GM23338 (cell line): ENCODE measurements around the gene TCERG1L. TPM values are rescaled to one million over a fixed set of nuclear protein-coding genes. Genes with fewer than 3 reads are reported as not detected.

Experiments
- ATAC-seq: fragments of 200-7000 bp; cut with Tn5 transposase; 3 replicates; pipeline ENCODE4 v1.9.1; 2020
- DNase-seq: peaks from one replicate; pipeline ENCODE4 v3.0.0-alpha.2; 2015; ENCODE audit warnings: low spot score
- H2AFZ ChIP-seq: fragments of 200-600 bp; sonication (generic); 2 replicates; pipeline ENCODE4 v1.8.0; 2016; ENCODE audit warnings: antibody characterized with exemption, mild to moderate bottlenecking, moderate library complexity
- H3F3A ChIP-seq: fragments of 200-600 bp; sonication (generic); replicated peaks from 2 replicates; pipeline ENCODE4 v1.8.0; 2017; ENCODE audit warnings: antibody characterized with exemption, mixed run types, low read depth
- H3K27ac ChIP-seq: fragments of 200-600 bp; sonication (generic); 2 replicates; pipeline ENCODE4 v1.6.1; 2016; ENCODE audit warnings: low read depth
- H3K27me3 ChIP-seq: fragments of 200-600 bp; sonication (generic); 2 replicates; pipeline ENCODE4 v1.8.0; 2016; ENCODE audit warnings: mild to moderate bottlenecking, mixed run types, moderate library complexity; ENCODE audit not compliant: insufficient read depth
- H3K36me3 ChIP-seq: fragments of 200-600 bp; sonication (generic); 2 replicates; pipeline ENCODE4 v1.8.0; 2016; ENCODE audit warnings: mild to moderate bottlenecking; ENCODE audit not compliant: insufficient read depth
- H3K4me1 ChIP-seq: fragments of 200-600 bp; sonication (generic); 2 replicates; pipeline ENCODE4 v1.8.0; 2016; ENCODE audit warnings: mild to moderate bottlenecking, moderate library complexity; ENCODE audit not compliant: insufficient read depth
- H3K4me2 ChIP-seq: fragments of 200-600 bp; sonication (generic); 2 replicates; pipeline ENCODE4 v1.7.1; 2017; ENCODE audit warnings: mixed run types
- H3K4me3 ChIP-seq: fragments of 200-600 bp; sonication (generic); 2 replicates; pipeline ENCODE4 v1.6.1; 2016; ENCODE audit warnings: mixed run types
- H3K79me2 ChIP-seq: fragments of 200-600 bp; sonication (generic); replicated peaks from 2 replicates; pipeline ENCODE4 v1.8.0; 2017; ENCODE audit warnings: mild to moderate bottlenecking; ENCODE audit not compliant: insufficient read depth
- H3K9me2 ChIP-seq: fragments of 200-600 bp; sonication (generic); 2 replicates; pipeline ENCODE4 v1.8.0; 2017; ENCODE audit not compliant: insufficient read depth
- H4K20me1 ChIP-seq: fragments of 200-600 bp; sonication (generic); replicated peaks from 2 replicates; pipeline ENCODE4 v1.8.0; 2017; ENCODE audit warnings: mild to moderate bottlenecking; ENCODE audit not compliant: insufficient read depth
- H3K27ac Mint-ChIP-seq: 2 replicates; pipeline ENCODE4 v1.8.0; 2020; ENCODE audit warnings: inconsistent platforms, mild to moderate bottlenecking, moderate library complexity, mixed read lengths
- H3K27me3 Mint-ChIP-seq: 3 replicates; pipeline ENCODE4 v1.8.0; 2022; ENCODE audit warnings: low read depth, mild to moderate bottlenecking, moderate library complexity, mixed read lengths, inconsistent platforms; ENCODE audit not compliant: insufficient read depth, poor library complexity
- H3K36me3 Mint-ChIP-seq: 3 replicates; pipeline ENCODE4 v1.8.0; 2021; ENCODE audit warnings: low read depth, mild to moderate bottlenecking, inconsistent platforms, moderate library complexity, mixed read lengths
- H3K4me1 Mint-ChIP-seq: 3 replicates; pipeline ENCODE4 v1.8.0; 2020; ENCODE audit warnings: mild to moderate bottlenecking, inconsistent platforms, mixed read lengths
- H3K4me3 Mint-ChIP-seq: 3 replicates; pipeline ENCODE4 v1.8.0; 2021; ENCODE audit warnings: moderate library complexity, mild to moderate bottlenecking, inconsistent platforms, mixed read lengths
- H3K9me3 Mint-ChIP-seq: 3 replicates; pipeline ENCODE4 v1.8.0; 2020; ENCODE audit warnings: moderate library complexity, mild to moderate bottlenecking, inconsistent platforms, mixed read lengths
- CREB1 ChIP-seq: fragments of 250-450 bp; sonication (Bioruptor Pico); IDR thresholded peaks from 2 replicates; pipeline ENCODE4 v1.5.0; 2020; ENCODE audit warnings: low read depth, mild to moderate bottlenecking, moderate library complexity
- EZH2 ChIP-seq: fragments of 200-600 bp; sonication (generic); IDR thresholded peaks from one replicate; pipeline ENCODE4 v1.8.0; 2017; ENCODE audit warnings: antibody characterized with exemption, mild to moderate bottlenecking, low read depth; ENCODE audit not compliant: unreplicated experiment
- EZH2phosphoT487 ChIP-seq: fragments of 200-600 bp; sonication (generic); IDR thresholded peaks from one replicate; pipeline ENCODE4 v1.8.1; 2018; ENCODE audit warnings: antibody characterized with exemption; ENCODE audit not compliant: unreplicated experiment
- JUNB ChIP-seq: IDR thresholded peaks from one replicate; pipeline ENCODE4 v1.6.1; 2016; ENCODE audit warnings: antibody characterized with exemption; ENCODE audit not compliant: unreplicated experiment
- NANOG ChIP-seq: IDR thresholded peaks from 2 replicates; pipeline ENCODE4 v1.6.1; 2016; ENCODE audit warnings: antibody characterized with exemption, borderline replicate concordance
- POLR2AphosphoS5 ChIP-seq: IDR thresholded peaks from 2 replicates; pipeline ENCODE4 v1.6.1; 2016; ENCODE audit warnings: antibody characterized with exemption, low read depth
- STAT1 ChIP-seq: IDR thresholded peaks from one replicate; pipeline ENCODE4 v1.6.1; 2016; ENCODE audit warnings: antibody characterized with exemption; ENCODE audit not compliant: unreplicated experiment
- ZNF114 ChIP-seq: fragments of 250-450 bp; sonication (Bioruptor Pico); IDR thresholded peaks from 2 replicates; pipeline ENCODE4 v1.5.0; 2020; ENCODE audit warnings: mild to moderate bottlenecking, moderate library complexity
- ZNF331 ChIP-seq: fragments of 250-450 bp; sonication (Bioruptor Pico); IDR thresholded peaks from 2 replicates; pipeline ENCODE4 v1.5.0; 2020; ENCODE audit warnings: low read depth, mild to moderate bottlenecking, moderate library complexity
- polyA plus RNA-seq: library from polyadenylated mRNA; unstranded; fragments of >200 nt; fragmentation: Nextera tagmentation; extraction: Ambion mirVana; gene quantifications from 2 replicates; pipeline ENCODE4 v1.2.1, GENCODE V29; 2016
- total RNA-seq: library from RNA; depleted of rRNA; stranded (reverse); fragments of >200 nt; shearing (Covaris generic); gene quantifications from 2 replicates; pipeline ENCODE4 v1.2.3, GENCODE V29; 2014
- TF ChIP-seq, protein P1 (sequence below): fragments of 250-450 bp; sonication (Bioruptor Pico); IDR thresholded peaks from 2 replicates; pipeline ENCODE4 v1.5.0; 2020; ENCODE audit warnings: mild to moderate bottlenecking, moderate library complexity
- TF ChIP-seq, protein P2 (sequence below): IDR thresholded peaks from 2 replicates; pipeline ENCODE4 v1.6.1; 2016; ENCODE audit warnings: antibody characterized with exemption
- TF ChIP-seq, protein P3 (sequence below), 2 experiments: fragments of 200-600 bp in 1 of 2; sonication (generic) in 1 of 2; conservative IDR thresholded peaks; 2 replicates each; pipeline versions ENCODE4 v1.5.1 to v1.6.1; 2016 to 2017; ENCODE audit warnings: antibody characterized with exemption in 2 of 2, low read depth in 2 of 2, mild to moderate bottlenecking in 2 of 2, moderate library complexity in 1 of 2

TCERG1L gene
- total and polyA plus RNA-seq, 2 experiments from 2014 or later: 3.9 to 5.5 TPM

DNA sequence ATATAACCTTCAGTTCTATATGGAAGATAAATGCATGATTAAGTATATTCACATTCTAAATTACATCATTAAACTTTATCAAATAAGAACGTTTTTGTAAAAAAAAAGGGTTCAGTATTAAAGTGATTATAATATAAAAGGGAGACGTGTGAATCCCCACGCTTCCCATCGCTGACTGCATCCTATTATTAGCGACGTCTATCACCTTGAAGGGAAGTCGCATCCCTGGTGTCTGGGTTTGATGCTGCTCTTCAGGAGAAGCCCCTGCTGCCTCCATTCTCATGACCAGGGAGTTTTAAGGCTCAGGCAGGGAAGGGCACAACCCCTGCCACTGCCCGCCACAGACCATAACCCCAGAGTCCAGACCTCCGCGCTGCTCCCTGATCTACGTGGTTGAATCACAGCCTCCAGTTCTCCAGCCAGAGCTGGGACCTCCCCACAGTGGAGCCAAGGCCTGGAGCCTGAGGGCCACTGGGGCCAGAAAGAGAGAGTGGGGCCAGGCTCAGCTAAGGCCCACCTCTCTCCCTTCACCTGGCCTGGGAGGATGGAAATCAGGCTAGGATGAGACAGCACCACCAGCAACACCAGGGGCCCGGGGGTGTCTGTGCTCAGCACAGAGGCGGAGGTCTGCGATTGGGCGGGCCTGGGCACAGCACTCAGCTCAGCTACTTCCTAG lies 130.6 kb downstream of the TCERG1L start:
- no peak for DNase-seq
- no peak overlapping the region for H3K4me3 ChIP-seq
- no peak overlapping the region for H3K27ac Mint-ChIP-seq

DNA sequence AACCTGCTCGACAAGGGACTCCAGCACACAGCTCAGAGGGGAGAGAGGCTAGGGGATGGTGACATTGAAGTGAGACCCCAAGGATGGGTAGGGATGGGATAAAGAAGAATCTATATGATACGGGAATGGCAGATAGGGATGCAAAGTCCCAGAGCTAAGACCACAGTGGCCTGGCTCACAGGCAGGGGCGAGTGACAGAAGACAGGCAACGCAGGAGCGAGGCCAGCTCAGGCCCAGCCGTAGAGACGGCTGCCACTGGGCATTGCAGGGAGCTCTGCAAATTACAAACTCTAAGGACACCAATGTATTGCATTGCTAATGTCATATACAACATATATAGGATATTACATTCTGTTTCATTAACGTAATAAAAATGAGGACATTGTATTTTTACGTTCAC lies 131.4 kb downstream of the TCERG1L start:
- Histone ChIP-seq H3K4me2 (no peak overlapping the region), H3F3A (peaks cover 6% of the 10 kb centered on the region; the same call in 1 of the 2 replicates), H3K4me1 (no peaks in the 10 kb centered on the region), H3K27me3 (no peaks in the 10 kb centered on the region), H3K4me3 (no peak overlapping the region), H3K9me2 (no peaks in the 10 kb centered on the region), H3K27ac (no peak overlapping the region), H3K36me3 (no peaks in the 10 kb centered on the region), H4K20me1 (no peaks in the 10 kb centered on the region), H3K79me2 (no peaks in the 10 kb centered on the region), H2AFZ (no peak overlapping the region)
- DNase-seq (no peak), ATAC-seq (no peak)
- Mint-ChIP-seq H3K36me3 (peaks cover 15% of the 10 kb centered on the region), H3K27ac (no peak overlapping the region), H3K4me1 (no peaks in the 10 kb centered on the region; the same call in 2 of the 3 replicates), H3K27me3 (peaks cover 4% of the 10 kb centered on the region), H3K9me3 (peaks cover 33% of the 10 kb centered on the region), H3K4me3 (no peak overlapping the region)
- TF ChIP-seq ZNF331 (CRISPR knock-in tag): no peak
- TF ChIP-seq EZH2: no peak
- TF ChIP-seq, protein P1, sequence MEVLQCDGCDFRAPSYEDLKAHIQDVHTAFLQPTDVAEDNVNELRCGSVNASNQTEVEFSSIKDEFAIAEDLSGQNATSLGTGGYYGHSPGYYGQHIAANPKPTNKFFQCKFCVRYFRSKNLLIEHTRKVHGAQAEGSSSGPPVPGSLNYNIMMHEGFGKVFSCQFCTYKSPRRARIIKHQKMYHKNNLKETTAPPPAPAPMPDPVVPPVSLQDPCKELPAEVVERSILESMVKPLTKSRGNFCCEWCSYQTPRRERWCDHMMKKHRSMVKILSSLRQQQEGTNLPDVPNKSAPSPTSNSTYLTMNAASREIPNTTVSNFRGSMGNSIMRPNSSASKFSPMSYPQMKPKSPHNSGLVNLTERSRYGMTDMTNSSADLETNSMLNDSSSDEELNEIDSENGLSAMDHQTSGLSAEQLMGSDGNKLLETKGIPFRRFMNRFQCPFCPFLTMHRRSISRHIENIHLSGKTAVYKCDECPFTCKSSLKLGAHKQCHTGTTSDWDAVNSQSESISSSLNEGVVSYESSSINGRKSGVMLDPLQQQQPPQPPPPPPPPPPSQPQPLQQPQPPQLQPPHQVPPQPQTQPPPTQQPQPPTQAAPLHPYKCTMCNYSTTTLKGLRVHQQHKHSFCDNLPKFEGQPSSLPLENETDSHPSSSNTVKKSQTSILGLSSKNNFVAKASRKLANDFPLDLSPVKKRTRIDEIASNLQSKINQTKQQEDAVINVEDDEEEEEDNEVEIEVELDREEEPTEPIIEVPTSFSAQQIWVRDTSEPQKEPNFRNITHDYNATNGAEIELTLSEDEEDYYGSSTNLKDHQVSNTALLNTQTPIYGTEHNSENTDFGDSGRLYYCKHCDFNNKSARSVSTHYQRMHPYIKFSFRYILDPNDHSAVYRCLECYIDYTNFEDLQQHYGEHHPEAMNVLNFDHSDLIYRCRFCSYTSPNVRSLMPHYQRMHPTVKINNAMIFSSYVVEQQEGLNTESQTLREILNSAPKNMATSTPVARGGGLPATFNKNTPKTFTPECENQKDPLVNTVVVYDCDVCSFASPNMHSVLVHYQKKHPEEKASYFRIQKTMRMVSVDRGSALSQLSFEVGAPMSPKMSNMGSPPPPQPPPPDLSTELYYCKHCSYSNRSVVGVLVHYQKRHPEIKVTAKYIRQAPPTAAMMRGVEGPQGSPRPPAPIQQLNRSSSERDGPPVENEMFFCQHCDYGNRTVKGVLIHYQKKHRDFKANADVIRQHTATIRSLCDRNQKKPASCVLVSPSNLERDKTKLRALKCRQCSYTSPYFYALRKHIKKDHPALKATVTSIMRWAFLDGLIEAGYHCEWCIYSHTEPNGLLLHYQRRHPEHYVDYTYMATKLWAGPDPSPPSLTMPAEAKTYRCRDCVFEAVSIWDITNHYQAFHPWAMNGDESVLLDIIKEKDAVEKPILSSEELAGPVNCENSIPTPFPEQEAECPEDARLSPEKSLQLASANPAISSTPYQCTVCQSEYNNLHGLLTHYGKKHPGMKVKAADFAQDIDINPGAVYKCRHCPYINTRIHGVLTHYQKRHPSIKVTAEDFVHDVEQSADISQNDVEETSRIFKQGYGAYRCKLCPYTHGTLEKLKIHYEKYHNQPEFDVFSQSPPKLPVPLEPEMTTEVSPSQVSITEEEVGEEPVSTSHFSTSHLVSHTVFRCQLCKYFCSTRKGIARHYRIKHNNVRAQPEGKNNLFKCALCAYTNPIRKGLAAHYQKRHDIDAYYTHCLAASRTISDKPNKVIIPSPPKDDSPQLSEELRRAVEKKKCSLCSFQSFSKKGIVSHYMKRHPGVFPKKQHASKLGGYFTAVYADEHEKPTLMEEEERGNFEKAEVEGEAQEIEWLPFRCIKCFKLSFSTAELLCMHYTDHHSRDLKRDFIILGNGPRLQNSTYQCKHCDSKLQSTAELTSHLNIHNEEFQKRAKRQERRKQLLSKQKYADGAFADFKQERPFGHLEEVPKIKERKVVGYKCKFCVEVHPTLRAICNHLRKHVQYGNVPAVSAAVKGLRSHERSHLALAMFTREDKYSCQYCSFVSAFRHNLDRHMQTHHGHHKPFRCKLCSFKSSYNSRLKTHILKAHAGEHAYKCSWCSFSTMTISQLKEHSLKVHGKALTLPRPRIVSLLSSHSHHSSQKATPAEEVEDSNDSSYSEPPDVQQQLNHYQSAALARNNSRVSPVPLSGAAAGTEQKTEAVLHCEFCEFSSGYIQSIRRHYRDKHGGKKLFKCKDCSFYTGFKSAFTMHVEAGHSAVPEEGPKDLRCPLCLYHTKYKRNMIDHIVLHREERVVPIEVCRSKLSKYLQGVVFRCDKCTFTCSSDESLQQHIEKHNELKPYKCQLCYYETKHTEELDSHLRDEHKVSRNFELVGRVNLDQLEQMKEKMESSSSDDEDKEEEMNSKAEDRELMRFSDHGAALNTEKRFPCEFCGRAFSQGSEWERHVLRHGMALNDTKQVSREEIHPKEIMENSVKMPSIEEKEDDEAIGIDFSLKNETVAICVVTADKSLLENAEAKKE (CRISPR knock-in tag): no peak
- no peak for TF ChIP-seq POLR2AphosphoS5
- TF ChIP-seq STAT1: no peak
- no peak for TF ChIP-seq CREB1
- TF ChIP-seq NANOG: no peak
- TF ChIP-seq ZNF114: no peak
- no peak for TF ChIP-seq JUNB
- TF ChIP-seq, protein P2, sequence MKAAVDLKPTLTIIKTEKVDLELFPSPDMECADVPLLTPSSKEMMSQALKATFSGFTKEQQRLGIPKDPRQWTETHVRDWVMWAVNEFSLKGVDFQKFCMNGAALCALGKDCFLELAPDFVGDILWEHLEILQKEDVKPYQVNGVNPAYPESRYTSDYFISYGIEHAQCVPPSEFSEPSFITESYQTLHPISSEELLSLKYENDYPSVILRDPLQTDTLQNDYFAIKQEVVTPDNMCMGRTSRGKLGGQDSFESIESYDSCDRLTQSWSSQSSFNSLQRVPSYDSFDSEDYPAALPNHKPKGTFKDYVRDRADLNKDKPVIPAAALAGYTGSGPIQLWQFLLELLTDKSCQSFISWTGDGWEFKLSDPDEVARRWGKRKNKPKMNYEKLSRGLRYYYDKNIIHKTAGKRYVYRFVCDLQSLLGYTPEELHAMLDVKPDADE: no peak
- TF ChIP-seq, protein P3, sequence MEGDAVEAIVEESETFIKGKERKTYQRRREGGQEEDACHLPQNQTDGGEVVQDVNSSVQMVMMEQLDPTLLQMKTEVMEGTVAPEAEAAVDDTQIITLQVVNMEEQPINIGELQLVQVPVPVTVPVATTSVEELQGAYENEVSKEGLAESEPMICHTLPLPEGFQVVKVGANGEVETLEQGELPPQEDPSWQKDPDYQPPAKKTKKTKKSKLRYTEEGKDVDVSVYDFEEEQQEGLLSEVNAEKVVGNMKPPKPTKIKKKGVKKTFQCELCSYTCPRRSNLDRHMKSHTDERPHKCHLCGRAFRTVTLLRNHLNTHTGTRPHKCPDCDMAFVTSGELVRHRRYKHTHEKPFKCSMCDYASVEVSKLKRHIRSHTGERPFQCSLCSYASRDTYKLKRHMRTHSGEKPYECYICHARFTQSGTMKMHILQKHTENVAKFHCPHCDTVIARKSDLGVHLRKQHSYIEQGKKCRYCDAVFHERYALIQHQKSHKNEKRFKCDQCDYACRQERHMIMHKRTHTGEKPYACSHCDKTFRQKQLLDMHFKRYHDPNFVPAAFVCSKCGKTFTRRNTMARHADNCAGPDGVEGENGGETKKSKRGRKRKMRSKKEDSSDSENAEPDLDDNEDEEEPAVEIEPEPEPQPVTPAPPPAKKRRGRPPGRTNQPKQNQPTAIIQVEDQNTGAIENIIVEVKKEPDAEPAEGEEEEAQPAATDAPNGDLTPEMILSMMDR (conservative IDR thresholded peaks at IDR 0.05; ENCODE audit: low read depth in 2 of 2): no peak

More for the DNA sequence above, 130.6 kb downstream of the TCERG1L start:
- Histone ChIP-seq H3K27me3 (no peaks in the 10 kb centered on the region), H3K36me3 (no peaks in the 10 kb centered on the region), H4K20me1 (no peaks in the 10 kb centered on the region), H3K9me2 (no peaks in the 10 kb centered on the region), H3K4me1 (no peaks in the 10 kb centered on the region), H3F3A (peaks cover 6% of the 10 kb centered on the region; the same call in 1 of the 2 replicates), H2AFZ (no peak overlapping the region), H3K27ac (no peak overlapping the region), H3K79me2 (no peaks in the 10 kb centered on the region), H3K4me2 (no peak overlapping the region)
- Mint-ChIP-seq H3K36me3 (peaks cover 11% of the 10 kb centered on the region; the same call in 1 of the 3 replicates), H3K9me3 (peaks cover 41% of the 10 kb centered on the region), H3K4me1 (no peaks in the 10 kb centered on the region; the same call in 2 of the 3 replicates), H3K27me3 (no peaks in the 10 kb centered on the region), H3K4me3 (no peak overlapping the region)
- no peak for ATAC-seq
- TF ChIP-seq NANOG (no peak), JUNB (no peak), EZH2phosphoT487 (no peak), ZNF114 (no peak), STAT1 (no peak), POLR2AphosphoS5 (no peak)
